T-cell (primary cell): ENCODE measurements around the gene NT5DC1. TPM values are rescaled to one million over a fixed set of nuclear protein-coding genes. Genes with fewer than 3 reads are reported as not detected.

Source experiments
- ATAC-seq, 4 experiments: fragments of 200-7000 bp in 3 of 4; fragments of 150-1000 bp in 1 of 4; cut with Tn5 transposase; replicated peaks in 1 of 4; 1 replicate in 3 of 4; 2 replicates in 1 of 4; pipeline ENCODE4 v1.10.0; 2021; ENCODE audit warnings: moderate library complexity in 3 of 4, mild to moderate bottlenecking in 2 of 4, moderate number of reproducible peaks in 1 of 4
- CTCF ChIA-PET, 2 donors: fragments of 300-600 bp; sonication (Branson Sonifier 250); formaldehyde crosslinking; loops; one replicate each; lab custom pipeline; 2022; ENCODE audit warnings: antibody characterized with exemption in 2 of 2; lab: Charles Lee
- POLR2A ChIA-PET, 2 donors: fragments of 300-600 bp; sonication (Branson Sonifier 250); formaldehyde crosslinking; loops; one replicate each; lab custom pipeline; 2022; ENCODE audit warnings: antibody characterized with exemption in 2 of 2; lab: Charles Lee
- DNase-seq, 35 experiments: peaks; one replicate each; pipeline versions ENCODE4 v3.0.0 to v3.0.0-alpha.2; 2013 to 2023
- H3K27ac ChIP-seq: one replicate; pipeline ENCODE4 v1.5.1; 2013; ENCODE audit warnings: low read length
- H3K27me3 ChIP-seq, 2 experiments: replicated peaks in 1 of 2; 1 replicate in 1 of 2; 2 replicates in 1 of 2; pipeline versions ENCODE4 v1.6.1 to v1.7.0; 2013; ENCODE audit warnings: low read length in 1 of 2, mixed read lengths in 1 of 2; ENCODE audit not compliant: control insufficient read depth in 2 of 2, insufficient read depth in 2 of 2; ENCODE audit errors: extremely low read depth in 1 of 2
- H3K36me3 ChIP-seq, 2 donors: 1 replicate in 1 of 2; 2 replicates in 1 of 2; pipeline versions ENCODE4 v1.6.1 to v1.7.0; 2013; ENCODE audit warnings: low read length in 1 of 2; ENCODE audit not compliant: control insufficient read depth in 2 of 2, insufficient read depth in 1 of 2; ENCODE audit errors: extremely low read depth in 1 of 2
- H3K4me1 ChIP-seq, 2 experiments: 1 replicate in 1 of 2; 2 replicates in 1 of 2; pipeline versions ENCODE4 v1.6.1 to v1.7.0; 2013; ENCODE audit warnings: low read length in 2 of 2, mixed read lengths in 1 of 2; ENCODE audit not compliant: insufficient read depth in 2 of 2, control insufficient read depth in 1 of 2; ENCODE audit errors: extremely low read depth in 1 of 2
- H3K4me3 ChIP-seq, 2 donors: 1 replicate in 1 of 2; 2 replicates in 1 of 2; pipeline versions ENCODE4 v1.5.1 to v1.7.0; 2013; ENCODE audit warnings: mild to moderate bottlenecking in 2 of 2, low read length in 1 of 2, moderate library complexity in 1 of 2; ENCODE audit not compliant: control insufficient read depth in 1 of 2; ENCODE audit errors: extremely low read depth in 1 of 2
- H3K9me3 ChIP-seq: 2 replicates; pipeline ENCODE4 v1.7.0; 2013
- H3K27ac Mint-ChIP-seq, 2 donors: one replicate each; pipeline ENCODE4 v1.8.0; 2020 to 2021; ENCODE audit warnings: mild to moderate bottlenecking in 2 of 2, mixed read lengths in 2 of 2
- H3K27me3 Mint-ChIP-seq, 2 donors: one replicate each; pipeline ENCODE4 v1.8.0; 2021 to 2022; ENCODE audit warnings: mixed read lengths in 2 of 2
- H3K36me3 Mint-ChIP-seq: one replicate; pipeline ENCODE4 v1.8.0; 2021; ENCODE audit warnings: mixed read lengths
- H3K4me1 Mint-ChIP-seq, 3 donors: one replicate each; pipeline ENCODE4 v1.8.0; 2020 to 2022; ENCODE audit warnings: mixed read lengths in 3 of 3, mild to moderate bottlenecking in 1 of 3
- H3K4me3 Mint-ChIP-seq, 3 donors: one replicate each; pipeline ENCODE4 v1.8.0; 2020 to 2022; ENCODE audit warnings: mild to moderate bottlenecking in 3 of 3, mixed read lengths in 3 of 3, moderate library complexity in 3 of 3
- H3K9me3 Mint-ChIP-seq, 3 donors: one replicate each; pipeline ENCODE4 v1.8.0; 2020 to 2022; ENCODE audit warnings: mixed read lengths in 3 of 3
- WGBS: methylation state at CpG from one replicate; pipeline ENCODE4 v1.1.5; 2013; ENCODE audit warnings: missing lambda C conversion rate; ENCODE audit not compliant: insufficient coverage; 5-methylcytosine and 5-hydroxymethylcytosine counted together
- total RNA-seq, 35 experiments: library from RNA in 6 of 35; stranded (reverse) in 6 of 35; fragments of 120-200 nt in 1 of 35; gene quantifications; one replicate each; pipeline versions ENCODE4 v1.2.1 to v1.2.4 and lab custom pipeline; 2013 to 2026

NT5DC1 gene
- total RNA-seq, 5 donors from 2014 or later (not counting 1 experiment from before 2014, with no cell fraction given), result 33.8 to 47.3 (median 38.1) TPM

- ChIA-PET CTCF (interaction anchor here (0.6 to 3.8 kb wide), 6 partner anchors 10 to 1422 kb away, joined by 5 to 62 read pairs (median 7); partner anchors contain the start of gene TSPYL4 (in 1 of the 2)), POLR2A (interaction anchor here (0.8 to 5.3 kb wide), 9 partner anchors 8 to 292 kb away, joined by 3 to 75 read pairs (median 5); partner anchors contain the start of genes RWDD1 (in 2 of the 2) and TSPYL4 (in 1 of the 2))
- peak overlapping the region; percentile 97 to 100 for H3K27ac Mint-ChIP-seq
- 6% methylated on average over 11 of the region's 12 CpGs for WGBS
- peak overlapping the region; percentile 95 to 99 (median 95) for H3K4me3 Mint-ChIP-seq
- H3K4me3 ChIP-seq, result peak overlapping the region; percentile 69 to 93
- H3K4me1 ChIP-seq, result peaks cover 37 to 43% of the 10 kb centered on the region in 2 experiments
- H3K27me3 ChIP-seq, result no peaks in the 10 kb centered on the region
- no peaks in the 10 kb centered on the region for H3K9me3 Mint-ChIP-seq
- ATAC-seq (no peak), DNase-seq (peak in 6 of 35 experiments; percentile 3 to 21 (median 10))
- no peaks in the 10 kb centered on the region for H3K27me3 Mint-ChIP-seq
- H3K36me3 ChIP-seq, result peaks cover 0 to 16% of the 10 kb centered on the region in 2 donors
- peak overlapping the region; percentile 95 for H3K27ac ChIP-seq
- peaks cover 34% of the 10 kb centered on the region for H3K36me3 Mint-ChIP-seq
- H3K9me3 ChIP-seq, result no peaks in the 10 kb centered on the region
- H3K4me1 Mint-ChIP-seq, result peaks cover 61 to 83% (median 73%) of the 10 kb centered on the region in 3 donors
Measured at GRCh38 chr6:116278854-116279231, 178.2 kb downstream of the NT5DC1 start.

GRCh38 chr6:116279232-116280160 is 178.8 kb downstream of the NT5DC1 start, which contains the start of gene TSPYL1:
Gene TSPYL1 (minus strand): TSS chr6:116279930. CDS start chr6:116279830, 100 bp downstream.
- H3K4me3 Mint-ChIP-seq, result peak within 1 kb of the TSS; percentile 95 to 99 (median 95)
- H3K4me3 ChIP-seq, result peak within 1 kb of the TSS; percentile 69 to 93
- H3K27ac Mint-ChIP-seq, result peak within 1 kb of the TSS; percentile 97 to 100
- POLR2A ChIA-PET, result interaction anchor here (0.6 to 5.3 kb wide), 10 partner anchors 9 to 292 kb away, joined by 3 to 75 read pairs (median 4); partner anchors contain the start of genes RWDD1 (in 2 of the 2) and TSPYL4 (in 1 of the 2)
- H3K9me3 ChIP-seq, result no peaks in the 10 kb centered on the region
- peaks cover 58 to 78% (median 68%) of the 10 kb centered on the region in 3 donors for H3K4me1 Mint-ChIP-seq
- H3K27me3 ChIP-seq, result no peaks in the 10 kb centered on the region
- peaks cover 34% of the 10 kb centered on the region for H3K36me3 Mint-ChIP-seq
- H3K9me3 Mint-ChIP-seq, result no peaks in the 10 kb centered on the region
- peak; percentile 87 to 98 (median 94) for DNase-seq
- no peaks in the 10 kb centered on the region for H3K27me3 Mint-ChIP-seq
- ATAC-seq, result peak; percentile 88 to 92 (median 92)
- peak within 1 kb of the TSS; percentile 95 for H3K27ac ChIP-seq
- peaks cover 31 to 43% of the 10 kb centered on the region in 2 experiments for H3K4me1 ChIP-seq
- CTCF ChIA-PET, result interaction anchor here (0.9 to 3.8 kb wide), 7 partner anchors 9 to 254 kb away, joined by 3 to 62 read pairs (median 5); partner anchors contain the start of gene TSPYL4 (in 1 of the 2)
- peaks cover 0 to 14% of the 10 kb centered on the region in 2 donors for H3K36me3 ChIP-seq
- WGBS, result 0% methylated on average over 46 of the region's 71 CpGs

GRCh38 chr6:116280161-116280932 is 179.7 kb downstream of the NT5DC1 start:
- Histone ChIP-seq H3K27ac (peak overlapping the region; percentile 95), H3K4me1 (peaks cover 30 to 37% of the 10 kb centered on the region in 2 experiments), H3K27me3 (no peaks in the 10 kb centered on the region), H3K4me3 (peak overlapping the region; percentile 69 to 93), H3K9me3 (no peaks in the 10 kb centered on the region), H3K36me3 (peaks cover 0 to 14% of the 10 kb centered on the region in 2 donors)
- Mint-ChIP-seq H3K36me3 (peaks cover 28% of the 10 kb centered on the region), H3K27me3 (no peaks in the 10 kb centered on the region), H3K27ac (peak overlapping the region; percentile 97 to 100), H3K4me3 (peak overlapping the region; percentile 95 to 99 (median 95)), H3K4me1 (peaks cover 51 to 69% (median 62%) of the 10 kb centered on the region in 3 donors), H3K9me3 (no peaks in the 10 kb centered on the region)
- DNase-seq (peak in 2 of 35 experiments; percentile 14 to 37), ATAC-seq (no peak)
- ChIA-PET POLR2A (interaction anchor here (0.6 to 5.3 kb wide), 10 partner anchors 11 to 317 kb away, joined by 3 to 75 read pairs (median 4); partner anchors contain the start of genes RWDD1 (in 2 of the 2) and TSPYL4 (in 2 of the 2)), CTCF (interaction anchor here (0.6 to 3.8 kb wide), 14 partner anchors 10 to 255 kb away, joined by 3 to 62 read pairs (median 5); partner anchors contain the start of gene TSPYL4 (in 1 of the 2))
- WGBS, result 24% methylated on average over 3 of the region's 8 CpGs

DNA sequence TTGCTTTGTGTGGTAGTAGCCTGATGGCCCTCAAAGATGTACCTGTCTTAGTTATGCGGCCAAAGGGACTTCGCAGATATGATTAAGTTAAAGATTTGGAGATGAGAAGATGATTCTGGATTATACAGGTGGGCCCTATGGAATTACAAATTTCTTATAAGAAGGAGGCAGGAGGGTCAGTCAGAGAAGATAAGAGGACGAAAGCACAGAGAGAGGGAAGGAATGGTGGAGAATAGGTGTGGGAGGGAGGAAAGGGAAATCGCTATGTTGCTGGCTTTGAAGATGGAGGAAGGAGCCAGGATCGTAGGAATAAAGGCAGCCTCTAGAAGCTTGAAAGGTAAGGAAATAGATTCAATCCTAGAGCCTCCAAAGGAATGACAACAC is 180.3 kb downstream of the NT5DC1 start:
- Mint-ChIP-seq H3K4me1 (peaks cover 45 to 64% (median 56%) of the 10 kb centered on the region in 3 donors), H3K36me3 (peaks cover 25% of the 10 kb centered on the region), H3K27ac (peak overlapping the region; percentile 97 to 100), H3K4me3 (peak overlapping the region; percentile 95 to 99 (median 95)), H3K27me3 (no peaks in the 10 kb centered on the region), H3K9me3 (no peaks in the 10 kb centered on the region)
- peaks cover 0 to 8% of the 10 kb centered on the region in 2 donors for H3K36me3 ChIP-seq
- CTCF ChIA-PET, result interaction anchor here (0.6 to 2.5 kb wide), 10 partner anchors 9 to 254 kb away, joined by 3 to 8 read pairs (median 5); partner anchors contain the start of gene TSPYL4 (in 1 of the 2)
- no peak overlapping the region for H3K4me3 ChIP-seq
- WGBS, result 100% methylated on average over 2 of the region's 5 CpGs
- ATAC-seq, result no peak
- POLR2A ChIA-PET, result interaction anchor here (0.9 to 5.3 kb wide), 5 partner anchors 12 to 289 kb away, joined by 3 to 75 read pairs (median 21); partner anchors contain the start of genes TSPYL4 (in 2 of the 2) and RWDD1 (in 1 of the 2)
- H3K4me1 ChIP-seq, result peaks cover 26 to 36% of the 10 kb centered on the region in 2 experiments
- no peaks in the 10 kb centered on the region for H3K27me3 ChIP-seq
- peak overlapping the region; percentile 95 for H3K27ac ChIP-seq
- H3K9me3 ChIP-seq, result no peaks in the 10 kb centered on the region
- DNase-seq, result no peak

GRCh38 chr6:116282698-116283097 is 182.0 kb downstream of the NT5DC1 start:
- Mint-ChIP-seq H3K4me3 (no peak overlapping the region), H3K27ac (no peak overlapping the region), H3K27me3 (no peaks in the 10 kb centered on the region), H3K36me3 (peaks cover 12% of the 10 kb centered on the region), H3K9me3 (no peaks in the 10 kb centered on the region), H3K4me1 (peaks cover 29 to 46% (median 39%) of the 10 kb centered on the region in 3 donors)
- H3K4me1 ChIP-seq, result peaks cover 21% of the 10 kb centered on the region in 2 experiments
- H3K27me3 ChIP-seq, result no peaks in the 10 kb centered on the region
- peaks cover 0 to 7% of the 10 kb centered on the region in 2 donors for H3K36me3 ChIP-seq
- WGBS, result 100% methylated on average over 1 of the region's 2 CpGs
- H3K27ac ChIP-seq, result no peak overlapping the region
- no peaks in the 10 kb centered on the region for H3K9me3 ChIP-seq
- CTCF ChIA-PET, result interaction anchor here in 1 of 2 donors (0.7 kb wide), 1 partner anchor 282 kb away, joined by 3 read pairs; no protein-coding TSS in a partner anchor
- ATAC-seq (no peak), DNase-seq (no peak)
- no peak overlapping the region for H3K4me3 ChIP-seq
- POLR2A ChIA-PET, result interaction anchor here in 1 of 2 donors (0.7 kb wide), 1 partner anchor 14 kb away, joined by 3 read pairs; no protein-coding TSS in a partner anchor
